ENCODE measurements around the gene TSEN15.

The TSEN15 gene

DNA sequence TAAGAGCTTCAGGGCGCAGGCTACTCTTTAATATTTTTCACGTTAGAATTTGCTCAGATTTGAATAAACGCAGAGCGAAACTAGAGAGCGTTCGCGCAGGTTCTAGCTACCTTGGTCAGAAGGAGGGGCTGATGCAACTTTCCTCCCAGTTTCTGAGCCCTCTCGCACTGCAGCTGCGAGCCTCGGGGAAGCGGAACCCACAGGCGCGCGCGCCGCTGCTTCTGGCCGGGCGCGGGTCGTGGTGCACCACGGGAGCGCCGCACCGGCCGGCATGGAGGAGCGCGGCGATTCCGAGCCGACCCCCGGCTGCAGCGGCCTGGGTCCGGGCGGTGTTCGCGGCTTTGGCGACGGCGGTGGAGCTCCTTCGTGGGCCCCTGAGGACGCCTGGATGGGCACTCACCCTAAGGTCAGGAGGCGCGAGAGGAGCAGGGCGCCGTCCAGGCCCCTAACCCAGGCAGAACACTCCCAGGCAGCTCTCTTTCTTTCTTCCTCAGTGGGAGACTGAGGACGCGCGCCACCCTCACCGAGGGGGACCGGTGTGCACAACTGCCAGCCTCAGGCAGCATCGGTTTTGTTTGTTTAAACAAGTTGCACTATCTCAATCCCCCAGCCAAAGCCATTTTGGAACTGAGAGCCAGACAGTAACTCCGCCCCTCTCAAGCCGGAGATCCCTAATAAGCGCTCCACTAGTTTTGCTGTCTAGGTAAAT is at the start of gene TSEN15:
Gene TSEN15 (plus strand): TSS at position 246 of the 709 bp plus-strand sequence. CDS start 26 bp downstream, at position 272.
- DNase-seq (ENCODE audit: low read depth): no peak

- peak; percentile 85 for DNase-seq (ENCODE audit: low read depth)
Measured at GRCh38 chr1:184002071-184002470, 49.5 kb upstream of the TSEN15 start.

GRCh38 chr1:184004935-184005334 is 46.6 kb upstream of the TSEN15 start:
- DNase-seq (ENCODE audit: low read depth): no peak

GRCh38 chr1:184005506-184005905 is 46.0 kb upstream of the TSEN15 start:
- DNase-seq (ENCODE audit: low read depth): no peak

DNA sequence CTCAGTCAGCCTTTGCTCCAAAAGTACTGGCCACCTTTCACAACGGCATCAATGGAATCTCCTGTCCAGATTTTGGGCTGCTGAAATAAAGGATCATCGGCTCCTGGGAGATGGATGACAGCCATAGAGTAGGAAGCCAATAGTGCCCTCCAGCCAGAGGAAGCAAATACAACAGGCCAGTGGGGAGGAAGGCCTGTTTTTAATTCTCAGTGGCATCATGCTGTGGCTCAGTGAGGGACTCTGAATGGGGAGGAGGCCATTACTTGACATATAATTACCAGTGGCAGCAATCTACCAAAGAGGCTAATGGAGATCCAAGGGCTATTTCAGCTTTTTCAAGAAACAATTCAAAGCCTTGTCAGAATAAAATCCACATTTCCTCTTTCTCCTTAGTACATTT is 40.7 kb upstream of the TSEN15 start:
- no peak for DNase-seq (ENCODE audit: low read depth)

DNA sequence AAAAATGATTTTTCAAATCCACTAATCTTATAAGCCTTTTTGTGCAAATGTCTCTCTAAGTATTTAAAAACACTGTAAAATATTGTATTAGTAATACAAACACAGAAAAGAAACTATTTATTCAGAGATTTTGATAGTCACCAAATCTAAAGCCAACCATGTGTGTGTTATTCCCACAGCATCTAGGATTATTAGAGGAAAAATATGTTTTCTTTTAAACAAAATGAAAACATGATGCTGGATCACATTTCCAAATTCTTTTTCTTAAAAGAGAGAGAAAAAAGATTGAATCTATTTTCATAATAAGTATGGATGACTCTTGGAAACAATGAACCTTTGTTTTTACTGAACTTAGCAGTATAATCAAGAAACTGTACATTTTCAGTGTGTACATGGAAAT is 39.3 kb upstream of the TSEN15 start:
- no peak for DNase-seq (ENCODE audit: low read depth)

GRCh38 chr1:184014271-184014670 is 37.3 kb upstream of the TSEN15 start:
- DNase-seq (ENCODE audit: low read depth): no peak

GRCh38 chr1:184016169-184016568 is 35.4 kb upstream of the TSEN15 start:
- no peak for DNase-seq (ENCODE audit: low read depth)

DNA sequence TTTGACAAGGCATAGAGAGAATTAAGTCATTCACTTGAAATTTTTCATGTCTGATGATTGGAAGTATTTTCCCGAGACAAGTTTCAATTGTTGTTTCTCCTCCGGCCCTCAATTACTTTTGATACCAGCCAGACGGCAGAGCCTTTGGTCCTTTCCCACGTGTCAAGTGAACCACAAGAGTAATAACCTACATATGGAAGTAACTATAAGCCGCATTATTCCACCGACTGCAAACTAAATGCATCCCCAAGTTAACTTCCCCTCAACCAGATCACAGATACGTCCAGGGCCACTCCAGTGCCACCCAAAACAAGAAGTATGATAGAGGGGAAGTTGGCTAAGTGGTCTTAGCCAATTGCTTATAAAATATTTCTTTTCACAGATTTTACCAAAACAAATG is 34.2 kb upstream of the TSEN15 start:
- no peak for DNase-seq (ENCODE audit: low read depth)

DNA sequence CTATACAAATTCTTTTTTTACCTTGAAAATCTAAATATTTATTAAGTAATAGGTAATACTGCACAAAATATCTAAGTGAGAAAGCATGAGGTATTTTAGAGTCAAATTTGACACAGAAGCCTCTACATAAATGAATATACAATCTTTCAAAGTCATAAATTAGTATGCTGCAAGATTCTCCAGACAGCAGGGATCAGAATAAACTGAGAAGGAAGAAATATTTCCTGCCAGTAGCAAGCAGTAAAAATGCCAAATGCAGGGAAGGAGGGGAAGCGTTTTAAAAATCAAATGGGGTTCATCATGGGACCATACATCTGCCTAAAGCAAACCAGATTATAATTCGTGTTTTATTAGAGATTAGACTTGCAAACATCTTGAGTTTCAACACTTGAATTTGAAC is 32.9 kb upstream of the TSEN15 start:
- no peak for DNase-seq (ENCODE audit: low read depth)

- DNase-seq (ENCODE audit: low read depth): no peak
Measured at GRCh38 chr1:184019069-184019468, 32.5 kb upstream of the TSEN15 start.

GRCh38 chr1:184019506-184019905 is 32.0 kb upstream of the TSEN15 start:
- DNase-seq (ENCODE audit: low read depth): no peak

DNA sequence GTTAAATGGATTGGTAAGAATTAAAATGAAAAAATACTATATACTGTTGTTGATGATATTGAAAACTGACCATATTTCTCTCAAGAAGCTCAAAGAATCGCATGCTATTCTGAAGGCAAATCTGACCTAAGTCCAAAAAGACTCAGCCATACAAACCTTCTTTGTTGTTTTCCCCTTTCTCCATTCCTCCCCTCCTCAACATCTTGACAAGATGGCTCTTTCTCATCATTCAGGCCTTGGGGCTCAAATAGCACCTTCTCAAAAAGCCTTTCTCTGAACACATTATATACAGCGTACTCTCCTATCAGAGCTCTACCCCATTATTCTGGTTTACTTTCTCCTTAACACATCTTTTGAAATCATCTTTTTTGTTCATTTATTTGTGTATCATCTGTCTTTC is 31.2 kb upstream of the TSEN15 start:
- DNase-seq (ENCODE audit: low read depth): no peak

GRCh38 chr1:184020855-184021254 is 30.7 kb upstream of the TSEN15 start:
- DNase-seq (ENCODE audit: low read depth): no peak

DNA sequence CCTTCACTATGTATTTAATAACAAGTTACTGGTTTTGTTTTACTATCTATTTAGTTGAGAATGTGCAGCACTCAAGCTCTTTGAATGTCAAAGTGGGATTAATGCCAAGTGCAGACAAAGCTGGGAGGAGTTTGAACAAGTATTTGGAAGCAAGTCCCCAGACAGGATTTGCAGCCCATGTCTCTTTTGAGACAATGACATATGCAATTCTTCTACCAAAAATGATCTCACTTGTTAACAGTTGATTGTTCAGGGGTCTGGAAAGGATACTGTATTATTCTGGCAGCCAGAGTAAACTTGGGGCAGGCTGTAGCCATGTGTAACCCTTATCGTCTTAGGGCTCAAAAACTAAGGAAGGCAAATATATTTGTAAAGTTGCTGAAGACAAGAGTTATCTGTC is 29.8 kb upstream of the TSEN15 start:
- no peak for DNase-seq (ENCODE audit: low read depth)

DNA sequence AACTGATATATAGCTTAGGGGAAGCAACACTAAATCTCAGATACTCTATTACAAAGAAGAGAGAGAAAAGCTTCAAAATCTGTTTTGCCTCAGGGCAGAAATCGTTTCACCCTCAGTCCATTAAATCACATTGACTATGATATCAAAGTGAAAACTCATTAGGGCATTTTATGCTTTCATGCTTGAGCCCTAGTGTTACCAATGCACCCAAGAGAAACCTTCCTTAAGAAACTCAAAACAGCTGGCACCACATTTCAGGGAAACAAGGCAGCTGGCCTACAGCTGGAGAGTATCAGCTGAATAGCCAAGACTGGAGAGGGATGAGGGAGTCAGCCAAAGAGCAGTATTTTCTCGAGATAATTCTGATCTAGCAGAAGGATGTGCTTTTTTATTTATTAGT is 28.9 kb upstream of the TSEN15 start:
- DNase-seq (ENCODE audit: low read depth): no peak

GRCh38 chr1:184023171-184023570 is 28.4 kb upstream of the TSEN15 start:
- no peak for DNase-seq (ENCODE audit: low read depth)

- DNase-seq (ENCODE audit: low read depth): peak; percentile 79
Measured at GRCh38 chr1:184025242-184025675, 26.3 kb upstream of the TSEN15 start.

- no peak for DNase-seq (ENCODE audit: low read depth)
Measured at GRCh38 chr1:184027826-184028695, 23.5 kb upstream of the TSEN15 start.

DNA sequence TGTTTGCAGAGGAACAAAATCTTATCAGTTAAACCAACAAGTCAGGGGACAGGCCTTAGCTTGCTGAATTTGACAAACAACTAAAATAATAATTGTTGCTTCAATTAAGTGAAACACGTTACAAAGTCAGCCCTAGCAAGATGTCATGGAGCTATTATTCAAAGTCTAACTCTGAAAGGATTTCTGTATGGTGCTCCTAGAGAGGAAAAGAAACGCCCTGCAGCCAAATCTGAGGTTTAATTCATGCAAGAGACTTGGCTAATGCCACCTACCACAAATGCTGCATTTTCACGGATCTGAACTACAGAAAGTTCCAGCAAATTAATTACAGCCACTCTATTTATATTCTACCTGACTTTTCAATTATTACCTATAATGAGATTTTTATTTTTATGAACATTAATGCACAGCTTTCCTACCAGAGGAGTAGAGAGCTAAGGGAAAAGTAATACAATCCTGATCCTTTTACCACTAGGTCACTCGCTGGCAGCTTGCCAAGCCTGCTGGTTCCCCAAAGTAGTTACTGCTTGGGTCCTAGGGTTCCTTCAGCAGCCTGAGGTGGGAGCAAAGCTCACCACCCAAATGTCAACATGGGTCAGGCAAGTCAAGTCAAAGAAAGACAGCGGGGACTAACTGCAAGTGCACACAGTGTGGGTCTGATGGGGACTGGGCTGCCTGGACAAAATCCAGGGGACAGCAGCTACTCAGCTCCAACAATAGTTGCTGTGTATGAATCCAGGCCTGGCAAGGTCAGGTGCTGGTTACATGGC is 22.5 kb upstream of the TSEN15 start:
- DNase-seq (ENCODE audit: low read depth): no peak

GRCh38 chr1:184030433-184031091 is 21.0 kb upstream of the TSEN15 start:
- no peak for DNase-seq (ENCODE audit: low read depth)

GRCh38 chr1:184031092-184031408 is 20.5 kb upstream of the TSEN15 start:
- DNase-seq (ENCODE audit: low read depth): no peak

All from non-pigmented ciliary epithelial cell (primary cell).